ENCODE results near the gene JMJD7.

- no peak for TF ChIP-seq EZH2 (IDR thresholded peaks at IDR 0.05; ENCODE audit: low read depth)
- no peak for TF ChIP-seq CTCF (conservative IDR thresholded peaks at IDR 0.05)
Measured at GRCh38 chr15:41779662-41780157, 48.2 kb upstream of the JMJD7 start.
